ENCODE results near the gene EIF4G1.
"Not testable (repeated sequence)": the region's sequence is repeated elsewhere in the genome, so short reads cannot be mapped to it uniquely, and the experiment has no call there.

DNA sequence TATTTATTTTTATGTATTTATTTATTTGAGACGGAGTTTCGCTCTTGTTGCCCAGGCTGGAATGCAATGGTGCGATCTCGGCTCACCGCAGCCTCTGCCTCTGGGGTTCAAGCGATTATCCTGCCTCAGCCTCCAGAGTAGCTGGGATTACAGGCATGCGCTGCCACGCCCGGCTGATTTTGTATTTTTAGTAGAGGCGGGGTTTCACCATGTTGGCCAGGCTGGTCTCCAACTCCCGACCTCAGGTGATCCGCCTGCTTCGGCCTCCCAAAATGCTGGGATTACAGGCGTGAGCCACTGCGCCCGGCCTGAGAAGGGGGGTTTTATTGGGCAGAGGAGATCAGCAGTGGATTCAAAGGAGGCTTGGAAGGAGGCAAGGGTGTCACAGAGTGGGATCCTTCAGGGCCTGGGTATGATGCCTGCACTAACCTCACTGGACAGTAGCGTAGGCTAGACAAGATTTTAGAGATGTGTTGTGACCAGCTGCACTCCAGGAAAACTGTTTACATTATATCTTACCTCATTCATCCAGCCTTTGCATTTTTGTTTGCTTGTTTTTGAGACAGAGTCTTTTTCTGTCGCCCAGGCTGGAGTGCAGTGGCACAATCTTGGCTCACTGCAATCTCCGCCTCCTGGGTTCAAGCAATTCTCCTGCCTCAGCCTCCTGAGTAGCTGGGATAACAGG lies 25.2 kb downstream of the EIF4G1 start:
- TF ChIP-seq, protein P1, sequence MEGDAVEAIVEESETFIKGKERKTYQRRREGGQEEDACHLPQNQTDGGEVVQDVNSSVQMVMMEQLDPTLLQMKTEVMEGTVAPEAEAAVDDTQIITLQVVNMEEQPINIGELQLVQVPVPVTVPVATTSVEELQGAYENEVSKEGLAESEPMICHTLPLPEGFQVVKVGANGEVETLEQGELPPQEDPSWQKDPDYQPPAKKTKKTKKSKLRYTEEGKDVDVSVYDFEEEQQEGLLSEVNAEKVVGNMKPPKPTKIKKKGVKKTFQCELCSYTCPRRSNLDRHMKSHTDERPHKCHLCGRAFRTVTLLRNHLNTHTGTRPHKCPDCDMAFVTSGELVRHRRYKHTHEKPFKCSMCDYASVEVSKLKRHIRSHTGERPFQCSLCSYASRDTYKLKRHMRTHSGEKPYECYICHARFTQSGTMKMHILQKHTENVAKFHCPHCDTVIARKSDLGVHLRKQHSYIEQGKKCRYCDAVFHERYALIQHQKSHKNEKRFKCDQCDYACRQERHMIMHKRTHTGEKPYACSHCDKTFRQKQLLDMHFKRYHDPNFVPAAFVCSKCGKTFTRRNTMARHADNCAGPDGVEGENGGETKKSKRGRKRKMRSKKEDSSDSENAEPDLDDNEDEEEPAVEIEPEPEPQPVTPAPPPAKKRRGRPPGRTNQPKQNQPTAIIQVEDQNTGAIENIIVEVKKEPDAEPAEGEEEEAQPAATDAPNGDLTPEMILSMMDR (IDR thresholded peaks at IDR 0.05; ENCODE audit: borderline replicate concordance, extremely low read depth, low read length, poor library complexity, severe bottlenecking), result not testable (repeated sequence)
- not testable (repeated sequence) for TF ChIP-seq EZH2 (IDR thresholded peaks at IDR 0.05; ENCODE audit: borderline replicate concordance, low read depth, low read length, severe bottlenecking)

All from DND-41 (cell line).